ENCODE results near the gene NRG2. TPM values are rescaled to one million over a fixed set of nuclear protein-coding genes. Genes with fewer than 3 reads are reported as not detected.

NRG2 gene
- total RNA-seq, 1 donor from 2014 or later = 2.0 TPM

DNA sequence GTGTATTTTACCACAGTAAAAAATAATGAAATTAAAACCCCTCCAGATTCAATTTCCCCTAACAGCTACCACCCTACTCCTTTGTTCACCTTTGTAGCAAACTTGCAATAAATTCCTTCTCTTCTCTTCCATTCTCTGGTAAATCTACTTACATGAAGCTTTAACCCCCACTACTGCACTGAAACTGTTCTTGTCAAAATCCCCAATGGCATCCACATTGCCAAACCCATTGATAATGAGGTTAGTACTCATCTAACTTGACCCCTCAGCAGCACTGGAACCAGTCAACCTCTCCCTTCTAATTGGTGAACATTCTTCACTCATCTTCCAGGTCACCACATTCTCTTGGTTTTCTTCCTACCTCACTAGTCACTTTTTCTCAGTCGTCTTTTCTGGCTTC is 29.6 kb downstream of the NRG2 start:
- TF ChIP-seq, protein P1, sequence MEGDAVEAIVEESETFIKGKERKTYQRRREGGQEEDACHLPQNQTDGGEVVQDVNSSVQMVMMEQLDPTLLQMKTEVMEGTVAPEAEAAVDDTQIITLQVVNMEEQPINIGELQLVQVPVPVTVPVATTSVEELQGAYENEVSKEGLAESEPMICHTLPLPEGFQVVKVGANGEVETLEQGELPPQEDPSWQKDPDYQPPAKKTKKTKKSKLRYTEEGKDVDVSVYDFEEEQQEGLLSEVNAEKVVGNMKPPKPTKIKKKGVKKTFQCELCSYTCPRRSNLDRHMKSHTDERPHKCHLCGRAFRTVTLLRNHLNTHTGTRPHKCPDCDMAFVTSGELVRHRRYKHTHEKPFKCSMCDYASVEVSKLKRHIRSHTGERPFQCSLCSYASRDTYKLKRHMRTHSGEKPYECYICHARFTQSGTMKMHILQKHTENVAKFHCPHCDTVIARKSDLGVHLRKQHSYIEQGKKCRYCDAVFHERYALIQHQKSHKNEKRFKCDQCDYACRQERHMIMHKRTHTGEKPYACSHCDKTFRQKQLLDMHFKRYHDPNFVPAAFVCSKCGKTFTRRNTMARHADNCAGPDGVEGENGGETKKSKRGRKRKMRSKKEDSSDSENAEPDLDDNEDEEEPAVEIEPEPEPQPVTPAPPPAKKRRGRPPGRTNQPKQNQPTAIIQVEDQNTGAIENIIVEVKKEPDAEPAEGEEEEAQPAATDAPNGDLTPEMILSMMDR (IDR thresholded peaks at IDR 0.05; ENCODE audit: unreplicated experiment) = no peak
- Mint-ChIP-seq H3K9me3 (peaks cover 4% of the 10 kb centered on the region), H3K27me3 (ENCODE audit: low read depth) (peaks cover 11% of the 10 kb centered on the region), H3K36me3 (no peaks in the 10 kb centered on the region), H3K27ac (no peak overlapping the region), H3K4me3 (no peak overlapping the region), H3K4me1 (no peaks in the 10 kb centered on the region)
- no peak for DNase-seq (ENCODE audit: low spot score in 2 of 2, unreplicated experiment in 2 of 2)

DNA sequence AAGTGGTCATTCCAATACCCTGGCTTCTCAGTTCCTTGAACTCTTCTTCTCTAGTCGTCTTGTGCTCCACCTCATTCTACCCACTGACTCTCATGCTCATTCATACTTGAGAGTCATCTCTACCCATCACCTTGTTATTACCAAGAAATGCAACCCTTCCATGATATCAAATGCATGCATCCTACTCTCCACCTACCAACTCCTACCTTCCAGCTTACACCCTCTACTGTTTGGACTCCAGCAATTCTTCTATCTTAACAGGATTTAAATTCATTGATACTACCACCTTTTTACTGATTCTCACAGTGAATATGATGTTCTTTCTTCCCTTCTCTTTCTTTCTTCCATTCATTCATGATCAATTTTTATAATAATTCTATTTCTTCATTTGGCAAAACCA is 30.7 kb downstream of the NRG2 start:
- no peaks in the 10 kb centered on the region for H3K4me1 Mint-ChIP-seq
- peaks cover 21% of the 10 kb centered on the region for H3K27me3 Mint-ChIP-seq (ENCODE audit: low read depth)
- no peak overlapping the region for H3K27ac Mint-ChIP-seq
- no peak overlapping the region for H3K4me3 Mint-ChIP-seq
- H3K9me3 Mint-ChIP-seq = peaks cover 4% of the 10 kb centered on the region
- TF ChIP-seq, protein P1 (IDR thresholded peaks at IDR 0.05; ENCODE audit: unreplicated experiment) = no peak
- no peaks in the 10 kb centered on the region for H3K36me3 Mint-ChIP-seq
- DNase-seq (ENCODE audit: low spot score in 2 of 2, unreplicated experiment in 2 of 2) = no peak

DNA sequence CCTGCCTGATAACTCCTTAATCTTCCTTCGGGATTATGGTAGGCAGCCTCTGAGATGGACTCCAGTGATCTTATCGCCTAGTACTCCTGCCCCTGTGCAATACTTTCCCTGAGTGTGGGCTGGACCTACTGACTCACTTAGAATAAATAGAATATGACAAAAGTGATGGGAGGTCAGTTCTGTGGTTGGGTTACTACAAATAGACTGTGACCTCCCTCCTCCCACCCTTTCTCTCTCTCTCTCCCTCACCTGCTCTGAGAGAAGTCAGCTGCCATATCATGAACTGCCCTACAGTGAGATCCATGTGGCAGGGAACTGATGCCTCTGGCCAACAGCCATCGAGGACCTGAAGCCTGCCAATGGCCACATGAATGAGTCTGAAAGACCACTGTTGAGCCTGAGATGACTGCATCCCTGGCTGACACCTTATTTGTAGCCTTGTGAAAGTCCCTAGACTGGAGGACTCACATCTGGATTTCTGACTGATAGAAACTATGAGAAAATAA is 31.7 kb downstream of the NRG2 start:
- no peak overlapping the region for H3K27ac Mint-ChIP-seq
- peaks cover 32% of the 10 kb centered on the region for H3K27me3 Mint-ChIP-seq (ENCODE audit: low read depth)
- H3K4me1 Mint-ChIP-seq = no peaks in the 10 kb centered on the region
- H3K4me3 Mint-ChIP-seq = no peak overlapping the region
- peaks cover 4% of the 10 kb centered on the region for H3K9me3 Mint-ChIP-seq
- TF ChIP-seq, protein P1 (IDR thresholded peaks at IDR 0.05; ENCODE audit: unreplicated experiment) = no peak
- no peak for DNase-seq (ENCODE audit: low spot score in 2 of 2, unreplicated experiment in 2 of 2)
- no peaks in the 10 kb centered on the region for H3K36me3 Mint-ChIP-seq

DNA sequence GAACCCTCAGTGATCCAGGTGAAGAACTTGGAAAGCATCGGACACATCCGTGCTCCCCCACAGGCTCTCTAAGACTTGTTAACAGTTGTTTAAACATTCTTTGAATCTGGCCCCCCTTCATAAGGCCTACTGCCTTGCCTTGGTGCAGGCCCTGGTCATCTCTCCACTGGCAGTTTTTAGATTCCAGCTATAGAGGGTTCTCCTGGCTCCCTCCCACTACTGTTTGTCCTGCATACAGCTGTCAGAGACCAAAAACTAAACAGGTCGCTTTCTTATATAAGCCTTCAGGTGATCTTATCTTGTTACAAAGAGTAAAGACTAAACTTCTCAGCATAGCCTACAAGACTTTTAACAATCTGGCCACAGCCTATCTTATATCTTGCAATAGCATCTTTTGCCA is 32.3 kb downstream of the NRG2 start:
- Mint-ChIP-seq H3K27me3 (ENCODE audit: low read depth) (peaks cover 38% of the 10 kb centered on the region), H3K4me3 (no peak overlapping the region), H3K4me1 (no peaks in the 10 kb centered on the region)

DNA sequence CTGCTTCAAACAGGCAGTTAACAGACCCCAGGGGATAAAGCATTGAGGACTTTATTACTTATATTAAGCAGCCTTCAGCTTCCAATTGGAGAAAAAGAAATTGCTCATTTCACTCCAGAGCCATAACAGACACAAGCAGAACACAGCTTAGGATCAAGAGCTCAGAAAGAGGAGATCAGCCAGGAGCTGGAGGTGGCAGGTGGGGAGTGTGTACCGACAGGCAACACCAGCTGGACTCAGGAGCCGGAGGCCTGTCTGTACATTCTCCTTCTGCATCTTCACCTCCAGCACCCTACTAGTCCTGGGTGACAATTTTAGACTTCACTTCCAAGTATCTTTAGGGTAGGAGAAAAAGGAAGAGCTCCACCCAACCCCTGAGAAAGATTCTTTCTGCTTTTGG is 35.8 kb downstream of the NRG2 start:
- DNase-seq (ENCODE audit: low spot score in 2 of 2, unreplicated experiment in 2 of 2) = no peak
- peaks cover 73% of the 10 kb centered on the region for H3K27me3 Mint-ChIP-seq (ENCODE audit: low read depth)

More for the DNA sequence above, 32.3 kb downstream of the NRG2 start:
- Mint-ChIP-seq H3K9me3 (peaks cover 4% of the 10 kb centered on the region), H3K27ac (no peak overlapping the region), H3K36me3 (no peaks in the 10 kb centered on the region)
- TF ChIP-seq, protein P1 (IDR thresholded peaks at IDR 0.05; ENCODE audit: unreplicated experiment) = no peak
- DNase-seq (ENCODE audit: low spot score in 2 of 2, unreplicated experiment in 2 of 2) = no peak

More for the DNA sequence above, 35.8 kb downstream of the NRG2 start:
- no peak overlapping the region for H3K4me3 Mint-ChIP-seq
- H3K4me1 Mint-ChIP-seq = no peaks in the 10 kb centered on the region
- H3K36me3 Mint-ChIP-seq = no peaks in the 10 kb centered on the region
- peaks cover 4% of the 10 kb centered on the region for H3K9me3 Mint-ChIP-seq
- TF ChIP-seq, protein P1 (IDR thresholded peaks at IDR 0.05; ENCODE audit: unreplicated experiment) = no peak
- no peak overlapping the region for H3K27ac Mint-ChIP-seq

Data from mesothelial cell of epicardium (in vitro differentiated cells).